NCI-H2171 treated with DMSO at 0.1 percent for 48 hours (cell line): ENCODE measurements around the gene SLC7A4.
"Not testable (repeated sequence)": the region's sequence is repeated elsewhere in the genome, so short reads cannot be mapped to it uniquely, and the experiment has no call there.

Source experiments
- DNase-seq: peaks from one replicate; lab custom pipeline; 2025; lab: John Stamatoyannopoulos, UW

Gene SLC7A4, protein sequence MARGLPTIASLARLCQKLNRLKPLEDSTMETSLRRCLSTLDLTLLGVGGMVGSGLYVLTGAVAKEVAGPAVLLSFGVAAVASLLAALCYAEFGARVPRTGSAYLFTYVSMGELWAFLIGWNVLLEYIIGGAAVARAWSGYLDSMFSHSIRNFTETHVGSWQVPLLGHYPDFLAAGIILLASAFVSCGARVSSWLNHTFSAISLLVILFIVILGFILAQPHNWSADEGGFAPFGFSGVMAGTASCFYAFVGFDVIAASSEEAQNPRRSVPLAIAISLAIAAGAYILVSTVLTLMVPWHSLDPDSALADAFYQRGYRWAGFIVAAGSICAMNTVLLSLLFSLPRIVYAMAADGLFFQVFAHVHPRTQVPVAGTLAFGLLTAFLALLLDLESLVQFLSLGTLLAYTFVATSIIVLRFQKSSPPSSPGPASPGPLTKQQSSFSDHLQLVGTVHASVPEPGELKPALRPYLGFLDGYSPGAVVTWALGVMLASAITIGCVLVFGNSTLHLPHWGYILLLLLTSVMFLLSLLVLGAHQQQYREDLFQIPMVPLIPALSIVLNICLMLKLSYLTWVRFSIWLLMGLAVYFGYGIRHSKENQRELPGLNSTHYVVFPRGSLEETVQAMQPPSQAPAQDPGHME

DNA sequence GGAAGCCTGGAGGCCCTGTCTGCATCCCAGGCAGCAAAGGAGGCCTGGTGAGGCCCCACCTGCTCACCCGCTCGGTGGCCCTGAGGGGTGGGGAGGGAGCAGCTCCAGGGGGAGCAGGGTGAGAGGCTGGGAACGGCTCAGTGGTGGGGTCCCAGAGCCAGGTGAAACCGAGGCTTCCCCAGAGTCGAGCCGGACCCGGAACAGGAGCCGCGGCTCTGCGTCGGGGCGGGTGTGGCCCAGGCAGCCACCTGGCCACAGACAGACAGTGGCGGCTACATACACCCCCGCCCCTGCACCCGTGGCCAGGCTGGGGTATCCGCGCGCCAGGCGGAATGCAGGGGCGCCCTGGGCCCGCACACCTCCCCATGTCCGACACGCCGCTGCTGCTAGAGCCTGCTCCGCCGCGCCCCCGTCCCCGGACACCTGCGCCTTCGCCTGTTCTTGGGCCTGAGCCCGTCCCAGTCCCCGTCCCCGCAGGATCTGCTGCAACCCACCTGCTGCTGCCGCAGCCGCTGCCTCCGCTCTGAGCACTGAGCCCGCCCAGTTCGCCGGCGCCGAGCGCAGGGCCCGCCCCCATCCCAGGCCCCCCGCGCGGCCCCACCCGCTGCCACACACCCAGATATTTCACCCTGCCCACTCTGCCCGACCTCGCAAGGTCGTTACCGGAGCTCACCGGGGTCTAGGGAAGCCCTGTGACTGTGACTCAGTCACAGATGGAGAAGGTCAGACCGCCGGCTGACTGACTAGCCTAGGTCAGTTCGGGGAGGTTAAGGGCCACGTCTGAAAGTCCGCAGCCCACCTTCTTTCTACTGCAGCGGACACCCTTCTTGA is at the start of gene SLC7A4:
Gene SLC7A4 (minus strand): TSS at position 525 of the 831 bp plus-strand sequence. CDS start 749 bp downstream, outside the sequence.
- DNase-seq = peak; percentile 58

DNA sequence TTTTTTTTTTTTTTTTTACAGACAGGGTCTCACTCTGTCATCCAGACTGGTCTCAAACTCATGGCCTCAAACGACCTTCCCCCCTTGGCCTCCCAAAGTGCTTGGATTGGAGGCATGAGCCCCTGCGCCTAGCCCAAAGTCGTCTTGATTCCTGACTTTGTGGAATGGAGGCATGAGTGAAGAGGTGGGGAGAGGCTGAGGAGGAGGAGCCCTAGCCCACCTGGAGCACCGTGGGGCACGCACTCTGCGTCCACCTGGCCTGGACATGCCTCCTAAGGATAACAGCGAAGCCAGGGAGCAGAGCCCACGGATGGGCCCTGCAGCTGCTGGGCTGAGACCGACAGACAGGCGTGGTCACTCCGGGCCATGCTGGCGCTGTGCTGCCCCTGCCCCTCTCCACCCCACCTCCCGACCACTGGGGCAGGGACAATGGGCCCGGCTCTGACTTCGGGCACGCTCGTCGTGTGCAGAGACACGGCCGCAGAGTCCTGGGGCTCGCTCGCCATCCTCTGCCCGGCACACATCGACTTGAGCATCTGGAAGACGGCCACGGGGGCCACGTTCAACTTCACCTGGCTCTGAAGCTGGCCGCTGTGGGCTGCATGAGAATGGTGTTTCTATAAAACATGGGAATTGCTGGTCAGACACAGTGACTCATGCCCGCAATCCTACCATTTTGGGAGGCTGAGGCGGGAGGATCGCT is 48.2 kb upstream of the SLC7A4 start:
- DNase-seq = no peak

DNA sequence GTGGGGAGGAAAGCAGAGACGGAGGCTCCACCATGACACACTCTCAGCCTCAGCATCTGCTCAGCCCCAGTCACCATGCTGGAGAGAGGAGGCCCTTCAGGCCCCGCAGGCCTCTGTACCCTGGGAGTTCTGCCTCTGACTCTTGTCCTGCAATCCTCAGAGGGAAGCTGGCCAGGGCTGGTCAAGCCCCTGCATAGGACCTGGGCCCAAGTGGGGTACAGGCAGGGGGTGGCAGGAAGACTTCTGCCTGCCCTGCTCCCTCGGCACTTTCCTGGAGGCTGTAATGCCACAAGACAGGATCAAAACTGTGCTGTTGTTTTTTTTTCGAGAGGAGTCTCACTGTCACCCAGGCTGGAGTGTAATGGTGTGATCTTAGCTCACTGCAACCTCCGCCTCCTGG is 47.1 kb upstream of the SLC7A4 start:
- no peak for DNase-seq

DNA sequence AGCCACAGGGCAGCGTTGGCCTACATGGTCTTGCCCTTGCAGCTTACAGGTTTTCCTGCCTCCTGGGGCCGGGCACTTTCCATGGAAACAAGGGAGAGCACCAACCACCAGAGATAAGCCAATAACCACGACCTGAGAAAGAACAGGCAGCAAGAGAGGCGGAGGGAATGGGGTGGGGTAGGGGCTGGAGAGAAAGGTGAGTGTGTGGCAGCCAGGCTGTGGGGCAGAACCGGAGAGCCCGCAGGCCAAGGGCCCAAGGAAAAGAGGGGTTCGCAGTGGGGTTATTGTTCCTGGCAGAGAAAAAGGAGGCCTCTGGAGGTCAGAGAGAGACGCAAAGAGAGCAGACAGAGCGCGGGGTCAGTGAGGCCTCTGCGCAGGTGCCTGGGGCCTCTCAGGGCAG is 46.6 kb upstream of the SLC7A4 start:
- DNase-seq = no peak

DNA sequence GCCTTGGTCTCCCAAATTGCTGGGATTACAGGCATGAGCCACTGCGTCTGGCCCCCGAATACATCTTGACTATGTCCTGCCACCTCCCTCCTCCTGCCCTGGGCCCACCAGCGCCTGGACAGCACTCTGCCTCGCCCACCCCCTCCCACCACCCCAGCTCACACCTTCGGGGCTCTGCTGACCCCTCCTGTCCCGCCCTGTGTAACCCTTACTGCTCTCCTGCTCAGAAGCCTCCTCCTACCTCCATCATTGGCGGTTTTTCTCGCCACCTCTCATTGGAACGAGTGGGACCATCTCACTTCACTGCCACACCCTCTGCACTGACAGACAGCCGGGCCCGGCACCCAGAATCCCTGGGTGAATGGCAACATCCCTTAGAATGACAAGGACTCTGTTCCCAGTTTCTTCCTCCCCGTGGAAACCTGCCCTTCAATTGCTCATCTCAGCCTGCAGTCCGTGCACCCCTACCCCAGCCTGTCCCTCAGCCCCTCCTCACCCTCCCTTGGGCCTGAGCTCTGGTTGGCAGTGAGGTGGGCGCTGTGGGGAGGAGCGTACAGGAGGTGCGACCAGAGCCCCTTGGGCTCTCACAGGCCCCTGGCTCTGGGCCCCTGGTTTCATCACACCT is 45.6 kb upstream of the SLC7A4 start:
- no peak for DNase-seq

DNA sequence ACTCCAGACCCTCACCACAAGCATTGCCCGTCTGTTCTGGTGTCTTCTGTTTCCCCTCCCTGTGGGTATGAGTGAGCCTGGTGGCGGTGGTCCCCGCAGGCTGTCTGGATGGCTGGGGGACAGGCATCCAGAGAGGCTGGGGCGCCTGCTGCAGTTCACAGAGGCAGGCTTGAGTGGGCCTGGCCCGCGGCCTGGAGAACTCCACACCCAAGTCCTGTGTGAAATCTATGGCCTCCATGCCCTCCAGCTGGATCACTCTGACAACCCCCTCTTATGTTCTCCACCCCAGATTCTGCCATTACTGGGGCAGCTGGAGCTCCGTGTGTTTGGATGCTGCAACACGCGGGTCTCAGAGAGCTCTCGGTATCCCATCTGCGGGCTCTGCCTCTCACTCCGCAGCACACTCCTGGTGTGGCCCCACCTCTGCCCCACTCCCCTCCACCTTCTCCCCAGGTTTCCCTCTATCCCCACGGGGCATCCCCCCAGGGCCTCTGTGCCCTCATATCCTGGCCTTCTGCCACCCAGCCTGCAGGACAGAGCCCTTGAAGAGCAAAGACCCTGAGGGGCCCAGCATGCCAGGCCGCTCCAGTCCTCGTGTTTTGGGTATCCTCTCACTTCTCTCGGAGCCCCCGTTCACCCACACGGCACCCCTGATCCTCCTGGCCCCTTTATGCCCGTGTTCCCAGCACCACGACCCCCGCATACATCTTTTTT is 44.7 kb upstream of the SLC7A4 start:
- peak; percentile 21 for DNase-seq

DNA sequence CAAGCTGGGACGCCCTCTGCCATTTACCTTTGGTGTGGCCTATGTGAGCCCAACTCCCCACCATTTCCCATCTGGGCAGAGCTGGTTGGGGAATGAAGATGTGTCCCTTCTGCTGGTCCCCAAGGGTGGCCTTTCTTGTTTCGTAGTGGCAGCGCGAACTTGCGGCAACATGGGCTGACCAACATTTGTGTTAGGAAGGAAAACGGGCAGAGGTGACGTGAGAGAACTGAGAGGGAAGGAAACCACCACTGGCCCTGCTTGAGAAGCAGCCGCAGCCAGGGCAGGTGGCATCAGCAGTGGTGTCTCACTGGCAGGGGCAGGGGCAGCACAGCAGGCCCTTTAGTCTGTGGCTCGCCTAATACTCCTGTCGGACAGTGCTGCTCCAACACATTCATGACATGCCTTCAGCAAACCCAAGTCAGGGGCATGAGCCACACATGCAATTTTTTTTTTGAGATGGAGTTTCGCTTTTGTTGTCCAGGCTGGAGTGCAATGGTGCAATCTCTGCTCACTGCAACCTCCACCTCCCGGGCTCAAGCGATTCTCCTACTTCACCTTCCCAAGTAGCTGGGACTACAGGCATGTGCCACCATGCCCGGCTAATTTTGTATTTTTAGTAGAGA is 43.3 kb upstream of the SLC7A4 start:
- DNase-seq = no peak

DNA sequence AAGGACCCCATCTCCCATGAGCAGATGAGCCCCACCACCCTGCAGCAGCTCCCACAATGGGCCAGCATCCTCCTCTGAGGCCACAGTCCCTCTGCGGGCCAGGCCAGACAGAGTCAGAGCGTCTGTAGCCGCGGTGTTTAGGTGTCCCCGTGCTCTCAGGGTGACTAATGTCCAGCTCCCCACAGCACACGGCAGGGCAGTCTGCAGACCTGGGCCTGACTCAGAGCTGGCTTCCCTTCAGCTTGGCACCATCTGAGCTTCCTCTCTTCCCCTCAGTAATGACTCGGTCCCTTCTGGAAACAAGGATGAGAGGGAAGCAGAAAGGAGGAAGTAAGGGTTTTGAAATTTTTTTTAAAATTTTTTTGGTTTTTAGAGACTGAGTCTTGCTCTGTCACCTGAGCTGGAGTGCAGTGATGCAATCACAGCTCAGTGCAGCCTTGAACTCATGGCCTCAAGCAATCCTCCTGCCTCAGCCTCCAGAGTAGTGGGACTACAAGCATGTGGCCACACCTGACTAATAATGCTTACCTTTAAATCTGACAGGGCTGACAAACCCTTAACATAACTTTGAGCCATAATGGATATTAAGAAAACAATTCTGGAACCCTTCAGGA is 41.8 kb upstream of the SLC7A4 start:
- no peak for DNase-seq

DNA sequence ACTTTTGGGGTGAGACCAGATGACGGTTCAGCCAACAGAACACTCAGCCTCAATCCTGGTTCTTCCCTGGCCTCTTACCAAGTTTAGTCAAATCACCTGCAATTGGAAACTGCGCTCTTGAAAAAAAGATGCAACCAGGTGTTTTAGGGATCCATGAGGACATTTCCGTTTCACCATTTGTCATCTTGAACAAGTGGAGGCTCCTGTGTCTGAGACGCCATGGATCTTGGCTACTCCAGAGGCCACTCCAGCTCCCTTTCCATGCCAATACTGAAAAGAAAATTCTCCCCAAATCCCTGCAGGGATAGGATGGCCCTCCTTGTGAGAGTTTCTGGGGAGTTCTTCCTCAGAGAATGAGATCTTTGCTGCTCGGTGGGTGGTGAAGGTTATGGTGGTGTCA is 41.1 kb upstream of the SLC7A4 start:
- no peak for DNase-seq

DNA sequence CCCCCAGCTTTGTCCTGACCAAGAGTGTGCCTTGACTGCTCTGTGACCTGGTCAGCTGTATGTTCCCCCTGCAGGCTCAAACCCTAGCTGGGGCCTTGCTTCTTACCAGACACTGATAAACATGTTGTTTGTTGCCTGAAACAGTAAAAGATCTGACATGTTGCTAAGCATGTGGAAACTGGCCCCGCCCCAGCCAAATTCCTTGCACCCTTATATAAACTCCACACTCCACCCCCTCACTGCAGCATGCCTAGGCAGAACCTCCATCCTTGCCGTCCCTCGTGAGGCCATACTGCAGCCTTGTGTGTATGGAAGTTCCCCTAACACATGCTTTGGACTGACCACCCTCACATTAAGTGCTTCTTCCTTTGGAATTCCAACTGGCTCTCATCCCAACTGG is 40.7 kb upstream of the SLC7A4 start:
- no peak for DNase-seq

DNA sequence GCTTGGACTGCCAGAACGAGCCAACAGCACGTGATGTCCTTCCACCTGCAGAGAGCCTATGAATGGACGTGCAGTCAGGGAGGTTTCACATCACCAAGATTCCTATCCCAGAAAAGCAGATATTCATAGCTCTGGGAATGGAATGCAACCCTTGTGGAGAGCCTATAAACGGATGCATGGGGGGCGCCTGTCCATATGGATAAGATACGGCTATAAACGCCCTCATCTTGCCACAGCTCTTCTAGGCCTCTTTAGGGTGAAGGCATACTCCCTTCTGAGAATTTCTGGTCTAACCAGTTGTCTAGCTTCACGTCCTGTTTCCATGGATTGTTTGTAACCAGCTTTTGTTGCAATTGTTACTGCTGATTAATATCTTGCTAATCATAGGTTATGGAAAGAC is 39.4 kb upstream of the SLC7A4 start:
- DNase-seq = not testable (repeated sequence)

DNA sequence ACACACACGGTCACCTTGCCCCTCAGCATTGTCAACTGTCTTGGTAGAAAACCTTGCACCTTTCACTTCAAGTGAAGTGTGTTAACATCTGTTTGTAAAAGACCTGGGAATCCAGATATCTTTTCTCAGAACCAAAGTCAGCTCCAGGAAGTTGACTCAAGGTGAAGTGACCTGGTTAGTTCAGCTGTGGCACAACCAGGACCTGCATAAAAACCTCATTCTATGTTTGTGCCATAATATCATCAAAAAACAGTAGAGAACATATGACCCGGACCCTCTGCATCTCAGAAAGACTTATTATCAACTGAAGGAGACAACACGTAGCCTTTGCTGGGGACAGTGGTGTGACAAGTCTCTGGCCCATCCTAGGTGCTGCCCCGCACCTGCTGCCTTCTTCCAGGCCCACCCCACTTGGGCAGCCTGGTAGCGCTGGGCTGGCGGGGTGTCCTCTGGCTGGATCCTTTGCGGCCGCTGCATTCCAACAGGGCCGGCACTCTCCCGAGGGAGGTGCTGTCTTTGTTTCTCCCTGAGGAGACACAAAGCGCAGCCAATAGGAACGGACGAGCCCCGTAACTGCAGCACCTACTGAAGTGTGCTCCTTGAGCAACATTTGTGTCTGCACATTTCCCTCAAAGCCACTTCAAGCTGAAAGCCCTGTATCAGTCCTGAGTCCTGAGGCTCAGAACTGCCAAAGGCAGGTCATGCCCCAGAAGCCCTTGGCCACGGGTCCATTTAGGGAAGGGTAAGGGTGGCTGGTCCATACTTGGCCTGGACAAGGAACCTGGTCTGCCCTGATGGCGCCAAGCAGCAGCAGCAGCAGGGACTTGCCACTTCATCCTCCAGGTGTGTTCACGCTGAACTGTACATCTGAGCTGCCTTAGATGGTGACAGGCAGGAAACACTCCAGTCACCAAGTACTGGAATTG is 38.6 kb upstream of the SLC7A4 start:
- DNase-seq = no peak

DNA sequence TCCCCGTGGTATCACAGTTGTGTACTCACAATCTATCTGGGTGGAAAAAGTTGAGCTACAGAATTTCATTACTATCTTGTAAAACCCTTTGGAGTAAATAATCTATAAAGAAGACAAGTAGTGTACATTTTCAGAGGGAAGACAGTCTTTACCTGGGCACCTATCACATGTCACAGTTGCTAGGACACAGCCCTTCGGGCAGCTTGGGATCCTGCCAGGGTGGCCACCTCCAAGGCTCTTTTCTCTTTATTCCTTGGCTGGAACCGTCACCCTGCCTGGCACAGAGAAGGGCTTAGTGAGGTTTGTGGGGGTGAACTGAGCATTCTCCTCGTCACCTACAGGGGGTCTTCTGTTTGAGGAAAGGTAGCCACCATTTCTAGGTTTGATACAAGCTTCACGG is 37.0 kb upstream of the SLC7A4 start:
- no peak for DNase-seq

DNA sequence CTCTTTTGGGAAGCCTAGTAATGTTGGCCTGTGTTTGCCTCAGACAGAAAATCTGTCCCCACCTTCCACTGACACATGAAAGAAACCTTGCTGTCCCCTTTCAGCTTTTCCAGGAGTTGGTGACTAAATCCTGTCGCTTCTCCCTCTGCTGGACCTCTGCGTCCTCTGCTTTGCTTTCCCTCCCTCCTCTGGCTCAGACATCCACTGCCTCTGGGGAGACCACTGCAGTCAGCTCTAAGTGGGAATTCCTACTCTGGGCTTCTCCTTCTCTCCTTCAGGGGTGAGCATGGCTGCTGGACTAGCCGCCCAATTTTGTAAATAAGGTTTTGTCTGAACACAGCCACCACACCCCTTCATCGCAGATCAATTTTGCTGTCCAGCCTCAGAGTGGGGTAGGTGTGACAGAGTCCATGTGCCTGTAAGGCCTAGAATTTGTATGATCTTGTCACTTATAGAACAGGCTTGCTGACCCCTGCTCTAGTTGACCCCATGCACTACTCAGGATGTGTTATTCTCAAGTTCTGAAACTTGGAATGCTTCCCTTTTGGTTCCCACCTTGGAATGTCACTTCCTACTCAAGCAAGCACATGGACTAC is 36.4 kb upstream of the SLC7A4 start:
- no peak for DNase-seq

DNA sequence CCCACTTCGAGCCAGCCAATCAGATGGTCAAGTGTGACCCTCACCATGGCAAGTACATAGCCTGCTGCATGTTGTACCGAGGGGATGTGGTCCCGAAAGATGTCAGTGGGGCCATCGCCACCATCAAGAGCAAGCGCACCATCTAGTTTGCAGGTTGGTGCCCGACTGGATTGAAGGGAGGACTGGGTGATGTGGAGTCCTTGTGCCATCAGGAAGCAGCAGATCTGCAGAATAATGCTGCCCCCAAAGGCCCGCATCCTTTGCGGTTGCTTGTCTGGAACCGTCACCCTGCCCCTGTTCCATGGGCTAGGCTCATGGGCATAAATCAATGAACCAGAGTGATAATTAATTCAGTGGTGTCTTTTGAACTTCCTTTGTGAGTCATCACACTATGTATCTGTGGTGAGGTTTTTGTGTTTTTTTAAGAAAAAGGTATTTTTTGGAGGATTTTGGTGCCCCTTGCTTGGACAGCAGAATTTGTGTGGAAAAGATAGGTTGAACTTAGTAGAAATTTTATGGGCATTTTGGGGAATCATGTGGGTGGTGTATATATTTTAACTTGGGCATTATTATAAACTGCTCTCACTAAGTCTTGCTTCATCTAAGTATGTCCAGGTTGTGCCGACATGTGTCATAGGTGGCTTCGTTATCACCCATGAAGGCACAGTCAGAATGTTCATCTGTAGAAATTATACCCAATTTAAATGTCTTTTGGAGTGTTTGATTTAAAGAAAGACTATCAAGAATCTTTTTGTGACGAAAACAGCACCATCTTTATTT is 35.7 kb upstream of the SLC7A4 start:
- no peak for DNase-seq

DNA sequence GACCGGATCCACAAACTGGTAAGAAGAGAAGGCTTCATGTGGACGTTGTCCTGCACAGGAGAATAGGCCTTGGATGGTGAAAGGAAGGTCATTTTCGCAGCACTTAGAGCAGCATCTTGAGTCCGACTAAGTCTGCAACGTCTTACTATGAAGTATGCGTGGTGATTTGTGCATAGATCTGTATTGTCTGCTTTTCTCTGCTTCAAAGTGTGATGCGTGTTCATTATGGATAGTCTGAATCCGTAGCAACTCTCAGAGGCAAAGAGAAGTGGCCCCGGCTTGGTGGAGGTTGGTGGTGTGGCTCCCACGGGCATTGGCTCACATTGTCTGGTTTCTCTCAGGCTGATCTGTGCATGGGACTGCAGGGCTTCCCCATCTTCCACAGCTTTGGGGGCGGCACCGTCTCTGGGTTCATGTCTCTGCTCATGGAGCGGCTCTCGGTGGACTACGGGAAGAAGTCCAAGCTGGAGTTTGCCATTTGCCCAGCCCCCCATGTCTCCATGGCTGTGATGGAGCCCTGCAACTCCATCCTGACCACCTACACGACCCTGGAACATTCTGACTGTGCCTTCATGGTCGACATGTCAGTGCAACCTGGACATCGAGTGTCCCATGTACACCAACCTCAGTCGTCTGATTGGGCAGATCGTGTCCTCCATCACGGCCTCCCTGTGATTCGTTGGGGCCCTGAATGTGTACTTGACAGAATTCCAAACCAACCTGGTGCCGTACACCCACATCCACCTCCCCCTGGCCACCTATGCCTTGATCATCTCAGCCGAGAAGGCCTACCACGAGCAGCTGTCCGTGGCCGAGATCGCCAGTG is 34.9 kb upstream of the SLC7A4 start:
- DNase-seq = no peak
